Raji (cell line): ENCODE measurements around the gene ZBED5.

ENCODE experiments used
- POLR2A ChIP-seq: IDR thresholded peaks from 2 replicates; pipeline ENCODE4 v1.6.1; 2011; ENCODE audit warnings: low read depth, low read length, control low read depth; ENCODE audit not compliant: insufficient read depth

Gene ZBED5

GRCh38 chr11:10886652-10887250 is 28.9 kb upstream of the ZBED5 start:
- no peak for TF ChIP-seq POLR2A

DNA sequence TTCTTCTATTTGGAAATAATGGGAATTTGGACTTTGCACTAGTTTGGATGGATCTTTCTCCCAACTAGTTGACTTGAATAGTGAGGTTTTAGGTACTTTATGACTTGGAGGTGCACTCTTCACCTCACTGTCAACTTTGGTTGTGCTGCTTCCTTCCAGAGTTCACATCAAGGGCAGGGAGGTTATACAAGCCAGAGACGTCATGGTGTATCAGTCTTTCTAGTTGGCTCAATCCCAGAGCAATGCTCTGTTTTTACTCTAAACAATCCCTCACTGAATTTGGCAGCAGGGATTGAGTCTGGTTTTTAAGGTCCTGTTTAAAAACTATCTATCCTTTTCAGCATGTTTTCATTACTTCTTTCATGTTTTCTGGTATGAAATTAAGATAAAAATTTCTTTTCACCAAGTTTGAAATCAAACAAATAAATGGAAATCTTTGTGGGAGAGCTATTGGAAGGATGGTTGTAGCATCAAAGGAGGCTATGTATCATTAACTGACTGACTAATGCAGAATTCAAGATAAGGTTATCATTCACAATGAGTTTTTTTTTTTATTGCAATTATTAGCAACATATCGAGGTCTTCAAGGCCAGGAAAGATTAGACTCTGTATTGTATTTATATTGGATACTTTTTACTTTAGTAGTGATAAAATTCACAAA is 28.0 kb upstream of the ZBED5 start:
- TF ChIP-seq POLR2A, result no peak

DNA sequence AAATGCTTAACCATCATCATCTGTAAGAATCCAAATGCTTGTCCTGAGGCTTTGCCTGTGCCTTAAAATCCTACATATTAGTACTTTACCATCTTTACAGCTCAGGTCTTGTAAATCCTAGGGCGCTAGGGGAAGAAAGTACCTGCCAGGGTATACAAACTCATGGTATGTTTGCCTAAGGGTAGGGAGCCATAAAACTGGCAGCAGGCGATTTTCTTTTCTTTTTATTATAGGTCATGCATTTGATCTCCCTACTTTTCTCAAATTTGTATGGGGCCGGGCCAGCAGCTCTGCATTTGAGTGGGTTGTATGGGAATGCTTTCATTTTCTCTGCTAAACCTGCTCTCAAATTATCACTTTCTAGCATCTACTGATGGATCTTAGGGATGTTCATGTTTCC is 24.0 kb upstream of the ZBED5 start:
- no peak for TF ChIP-seq POLR2A

GRCh38 chr11:10878408-10879214 is 20.8 kb upstream of the ZBED5 start:
- TF ChIP-seq POLR2A, result no peak

- TF ChIP-seq POLR2A, result no peak
Measured at GRCh38 chr11:10876158-10876557, 18.3 kb upstream of the ZBED5 start.

- TF ChIP-seq POLR2A, result no peak
Measured at GRCh38 chr11:10875430-10876021, 17.7 kb upstream of the ZBED5 start.

GRCh38 chr11:10872097-10872496 is 14.2 kb upstream of the ZBED5 start:
- no peak for TF ChIP-seq POLR2A

GRCh38 chr11:10868352-10868751 is 10.5 kb upstream of the ZBED5 start:
- no peak for TF ChIP-seq POLR2A

DNA sequence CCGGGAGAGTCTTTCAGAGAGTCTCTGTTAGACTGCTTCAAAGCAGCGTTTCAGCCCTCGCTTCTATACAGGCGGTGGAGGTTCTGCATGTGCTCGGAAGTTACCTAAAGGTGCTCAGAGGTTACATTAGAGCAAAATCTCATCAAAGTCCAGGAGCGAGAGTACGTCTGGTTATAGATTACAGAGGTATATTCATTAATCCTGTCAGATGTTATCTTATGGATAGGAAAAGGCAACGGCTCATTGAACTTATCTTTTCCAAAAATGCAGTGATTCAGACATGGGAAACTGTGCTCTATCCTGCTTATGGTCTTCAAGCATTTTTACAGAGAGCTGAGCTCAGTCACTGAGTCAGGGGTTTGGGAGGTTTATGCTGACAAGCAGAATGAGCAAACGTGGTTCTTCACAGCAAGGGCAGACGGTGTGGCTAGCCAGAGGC is 9.1 kb upstream of the ZBED5 start:
- no peak for TF ChIP-seq POLR2A

GRCh38 chr11:10865837-10866270 is 8.0 kb upstream of the ZBED5 start:
- TF ChIP-seq POLR2A, result no peak

DNA sequence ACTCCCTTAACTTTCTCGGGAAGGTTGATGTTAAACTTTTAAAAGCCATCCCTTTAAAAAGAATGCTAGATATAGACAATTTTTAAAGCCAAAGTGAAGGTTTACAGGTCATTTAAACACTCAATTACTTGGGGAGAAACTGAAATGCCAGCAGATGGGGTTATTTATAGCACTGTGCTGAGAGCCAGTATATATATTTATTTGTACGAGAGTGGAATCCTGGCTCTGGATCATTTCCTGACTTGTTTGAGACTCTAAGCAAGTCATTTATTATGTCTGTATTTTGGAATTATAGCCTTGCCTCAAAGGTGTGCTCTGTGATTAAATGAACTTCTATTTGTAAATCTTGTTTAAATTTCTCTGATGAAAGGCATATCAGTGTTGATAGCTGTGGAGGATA is 6.8 kb upstream of the ZBED5 start:
- no peak for TF ChIP-seq POLR2A

- TF ChIP-seq POLR2A, result no peak
Measured at GRCh38 chr11:10862446-10862845, 4.6 kb upstream of the ZBED5 start.

- no peak for TF ChIP-seq POLR2A
Measured at GRCh38 chr11:10861799-10862198, 3.9 kb upstream of the ZBED5 start.

- no peak for TF ChIP-seq POLR2A
Measured at GRCh38 chr11:10861047-10861446, 3.2 kb upstream of the ZBED5 start.

- TF ChIP-seq POLR2A, result no peak
Measured at GRCh38 chr11:10858439-10859325, 829 bp upstream of the ZBED5 start.
